Nephron (organoid): ENCODE results near the gene CASP14.
A peak's percentile ranks its signal among the peaks of the same experiment; 100 is the strongest.
"Not testable (repeated sequence)": the region's sequence is repeated elsewhere in the genome, so short reads cannot be mapped to it uniquely, and the experiment has no call there.

Source experiments
- H3K27ac Mint-ChIP-seq, 3 experiments: 2 replicates each; pipeline ENCODE4 v1.8.0; 2020; ENCODE audit warnings: mixed read lengths in 3 of 3, mild to moderate bottlenecking in 2 of 3, moderate library complexity in 1 of 3
- H3K27me3 Mint-ChIP-seq: 2 replicates; pipeline ENCODE4 v1.8.0; 2021; ENCODE audit warnings: low read depth, mild to moderate bottlenecking, moderate library complexity, mixed read lengths
- H3K36me3 Mint-ChIP-seq: 2 replicates; pipeline ENCODE4 v1.8.0; 2020; ENCODE audit warnings: low read depth, mixed read lengths
- H3K4me1 Mint-ChIP-seq: 2 replicates; pipeline ENCODE4 v1.8.0; 2020; ENCODE audit warnings: mixed read lengths
- H3K4me3 Mint-ChIP-seq, 3 experiments: 2 replicates each; pipeline ENCODE4 v1.8.0; 2020; ENCODE audit warnings: mild to moderate bottlenecking in 3 of 3, mixed read lengths in 3 of 3, moderate library complexity in 2 of 3
- H3K9me3 Mint-ChIP-seq: 2 replicates; pipeline ENCODE4 v1.8.0; 2020; ENCODE audit warnings: mixed read lengths
- CTCF ChIP-seq, 3 experiments: fragments of 200-600 bp; sonication (generic); IDR thresholded peaks; one replicate each; pipeline ENCODE4 v1.5.0; 2021; ENCODE audit warnings: antibody characterized with exemption in 3 of 3; ENCODE audit not compliant: unreplicated experiment in 3 of 3

CASP14 gene

GRCh38 chr19:15096223-15096622 lies 46.9 kb downstream of the CASP14 start:
- peaks cover 4% of the 10 kb centered on the region for H3K27me3 Mint-ChIP-seq

GRCh38 chr19:15097980-15098379 lies 48.7 kb downstream of the CASP14 start:
- H3K27ac Mint-ChIP-seq, H3K9me3 Mint-ChIP-seq, H3K4me3 Mint-ChIP-seq, H3K36me3 Mint-ChIP-seq, H3K27me3 Mint-ChIP-seq, H3K4me1 Mint-ChIP-seq: not testable (repeated sequence)

More at GRCh38 chr19:15096223-15096622, 46.9 kb downstream of the CASP14 start:
- Mint-ChIP-seq H3K9me3 (peaks cover 2% of the 10 kb centered on the region), H3K4me3 (no peak overlapping the region), H3K4me1 (no peaks in the 10 kb centered on the region), H3K36me3 (no peaks in the 10 kb centered on the region), H3K27ac (no peak overlapping the region)
- no peak for TF ChIP-seq CTCF (IDR thresholded peaks at IDR 0.05; ENCODE audit: unreplicated experiment in 3 of 3)

GRCh38 chr19:15098460-15098859 lies 49.2 kb downstream of the CASP14 start:
- H3K36me3 Mint-ChIP-seq, result peaks cover 2% of the 10 kb centered on the region
- peaks cover 8% of the 10 kb centered on the region for H3K27me3 Mint-ChIP-seq
- TF ChIP-seq CTCF (IDR thresholded peaks at IDR 0.05; ENCODE audit: unreplicated experiment in 3 of 3), result no peak
- no peaks in the 10 kb centered on the region for H3K4me1 Mint-ChIP-seq
- no peak overlapping the region for H3K27ac Mint-ChIP-seq
- H3K9me3 Mint-ChIP-seq, result peaks cover 10% of the 10 kb centered on the region
- no peak overlapping the region for H3K4me3 Mint-ChIP-seq

- no peaks in the 10 kb centered on the region for H3K4me1 Mint-ChIP-seq
- peaks cover 10% of the 10 kb centered on the region for H3K27me3 Mint-ChIP-seq
- no peak for TF ChIP-seq CTCF (IDR thresholded peaks at IDR 0.05; ENCODE audit: unreplicated experiment in 3 of 3)
- peaks cover 5% of the 10 kb centered on the region for H3K36me3 Mint-ChIP-seq
- H3K27ac Mint-ChIP-seq, result no peak overlapping the region
- H3K9me3 Mint-ChIP-seq, result peaks cover 14% of the 10 kb centered on the region
- H3K4me3 Mint-ChIP-seq, result no peak overlapping the region
Observed at GRCh38 chr19:15099017-15099582, 49.8 kb downstream of the CASP14 start.

- Mint-ChIP-seq H3K9me3 (peaks cover 26% of the 10 kb centered on the region), H3K36me3 (peaks cover 8% of the 10 kb centered on the region), H3K27me3 (peaks cover 10% of the 10 kb centered on the region), H3K4me1 (peaks cover 4% of the 10 kb centered on the region), H3K27ac (no peak overlapping the region), H3K4me3 (peak overlapping the region in 2 of 3 experiments; percentile 36 to 38)
- TF ChIP-seq CTCF (IDR thresholded peaks at IDR 0.05; ENCODE audit: unreplicated experiment in 3 of 3), result peak; percentile 31 to 46 (median 31)
Observed at GRCh38 chr19:15101479-15102082, 52.3 kb downstream of the CASP14 start.

GRCh38 chr19:15104003-15104402 lies 54.7 kb downstream of the CASP14 start:
- H3K27ac Mint-ChIP-seq, result no peak overlapping the region
- H3K9me3 Mint-ChIP-seq, result peaks cover 26% of the 10 kb centered on the region
- peaks cover 10% of the 10 kb centered on the region for H3K4me1 Mint-ChIP-seq
- peaks cover 8% of the 10 kb centered on the region for H3K36me3 Mint-ChIP-seq
- no peak for TF ChIP-seq CTCF (IDR thresholded peaks at IDR 0.05; ENCODE audit: unreplicated experiment in 3 of 3)
- H3K4me3 Mint-ChIP-seq, result peak overlapping the region; percentile 62 to 77 (median 73)
- H3K27me3 Mint-ChIP-seq, result peaks cover 10% of the 10 kb centered on the region
